ENCODE measurements around the gene CES4A.
"Not testable (repeated sequence)": the region's sequence is repeated elsewhere in the genome, so short reads cannot be mapped to it uniquely, and the experiment has no call there.

CES4A gene

DNA sequence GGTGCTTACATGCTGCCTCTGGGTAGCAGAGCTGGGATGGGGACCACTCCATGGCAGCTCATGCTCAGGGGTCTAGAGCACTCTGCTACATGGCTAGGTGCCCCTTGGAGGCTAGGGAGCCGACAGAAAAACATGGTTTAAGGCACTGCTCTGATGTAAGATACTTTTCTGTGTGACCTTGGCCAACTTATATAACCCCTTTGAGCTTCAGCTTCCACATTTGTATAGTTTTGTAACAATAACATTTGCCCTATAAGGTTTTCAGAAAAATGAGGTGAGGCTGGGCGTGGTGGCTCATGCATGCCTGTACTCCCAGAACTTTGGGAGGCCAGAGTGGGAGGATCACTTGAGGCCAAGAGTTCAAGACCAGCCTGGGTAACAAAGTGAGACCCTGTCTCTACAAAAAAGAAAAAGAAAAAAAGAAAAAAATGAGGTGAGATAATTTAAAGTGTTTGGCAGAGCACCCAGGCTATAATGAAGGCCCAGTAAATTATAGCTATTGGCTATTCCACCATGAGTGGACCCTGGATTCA lies 3.2 kb downstream of the CES4A start:
- Histone ChIP-seq H3K9ac (ENCODE audit: low read depth, low read length, poor library complexity, severe bottlenecking) (no peak overlapping the region), H4K20me1 (ENCODE audit: insufficient read depth, low read length, poor library complexity, severe bottlenecking) (no peaks in the 10 kb centered on the region), H3K79me2 (ENCODE audit: insufficient read depth, low read length) (no peaks in the 10 kb centered on the region), H3F3A (ENCODE audit: low read depth) (no peaks in the 10 kb centered on the region), H3K36me3 (ENCODE audit: insufficient read depth, low read length) (no peaks in the 10 kb centered on the region), H3K4me3 (ENCODE audit: low read length, poor library complexity, severe bottlenecking) (no peak overlapping the region), H3K4me1 (ENCODE audit: insufficient read depth, low read length, poor library complexity, severe bottlenecking) (no peaks in the 10 kb centered on the region), H2AFZ (ENCODE audit: low read length) (no peak overlapping the region), H3K4me2 (ENCODE audit: low read depth, low read length, poor library complexity, severe bottlenecking) (no peak overlapping the region), H3K9me3 (ENCODE audit: insufficient read depth, low read depth, low read length) (no peaks in the 10 kb centered on the region), H3K9me2 (replicated peaks; ENCODE audit: low read depth, low read length) (no peaks in the 10 kb centered on the region), H3K27me3 (ENCODE audit: insufficient read depth, low read length, poor library complexity, severe bottlenecking) (no peaks in the 10 kb centered on the region)
- TF ChIP-seq, protein P1, sequence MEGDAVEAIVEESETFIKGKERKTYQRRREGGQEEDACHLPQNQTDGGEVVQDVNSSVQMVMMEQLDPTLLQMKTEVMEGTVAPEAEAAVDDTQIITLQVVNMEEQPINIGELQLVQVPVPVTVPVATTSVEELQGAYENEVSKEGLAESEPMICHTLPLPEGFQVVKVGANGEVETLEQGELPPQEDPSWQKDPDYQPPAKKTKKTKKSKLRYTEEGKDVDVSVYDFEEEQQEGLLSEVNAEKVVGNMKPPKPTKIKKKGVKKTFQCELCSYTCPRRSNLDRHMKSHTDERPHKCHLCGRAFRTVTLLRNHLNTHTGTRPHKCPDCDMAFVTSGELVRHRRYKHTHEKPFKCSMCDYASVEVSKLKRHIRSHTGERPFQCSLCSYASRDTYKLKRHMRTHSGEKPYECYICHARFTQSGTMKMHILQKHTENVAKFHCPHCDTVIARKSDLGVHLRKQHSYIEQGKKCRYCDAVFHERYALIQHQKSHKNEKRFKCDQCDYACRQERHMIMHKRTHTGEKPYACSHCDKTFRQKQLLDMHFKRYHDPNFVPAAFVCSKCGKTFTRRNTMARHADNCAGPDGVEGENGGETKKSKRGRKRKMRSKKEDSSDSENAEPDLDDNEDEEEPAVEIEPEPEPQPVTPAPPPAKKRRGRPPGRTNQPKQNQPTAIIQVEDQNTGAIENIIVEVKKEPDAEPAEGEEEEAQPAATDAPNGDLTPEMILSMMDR (conservative IDR thresholded peaks at IDR 0.05; ENCODE audit: low read length), result no peak
- TF ChIP-seq EZH2phosphoT487 (IDR thresholded peaks at IDR 0.05; ENCODE audit: borderline replicate concordance), result no peak

DNA sequence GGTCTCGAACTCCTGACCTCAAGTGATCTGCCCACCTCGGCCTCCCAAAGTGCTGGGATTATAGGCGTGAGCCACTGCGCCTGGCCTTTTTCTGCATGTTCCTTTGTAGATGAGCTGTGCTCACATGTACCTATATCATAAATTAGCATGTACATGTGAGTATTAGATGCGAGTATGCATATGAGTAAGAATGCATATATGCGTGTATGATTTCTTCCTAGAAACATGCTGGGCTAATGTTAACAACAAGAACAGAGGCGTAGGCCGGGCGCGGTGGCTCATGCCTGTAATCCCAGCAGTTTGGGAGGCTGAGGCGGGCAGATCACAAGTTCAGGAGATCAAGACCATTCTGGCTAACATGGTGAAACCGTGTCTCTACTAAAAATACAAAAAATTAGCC lies 5.2 kb downstream of the CES4A start:
- not testable (repeated sequence) for H3K9me2 ChIP-seq (replicated peaks; ENCODE audit: low read depth, low read length); H3K9me3 ChIP-seq (ENCODE audit: insufficient read depth, low read depth, low read length); H2AFZ ChIP-seq (ENCODE audit: low read length); H3K4me2 ChIP-seq (ENCODE audit: low read depth, low read length, poor library complexity, severe bottlenecking); H3K36me3 ChIP-seq (ENCODE audit: insufficient read depth, low read length); H3K79me2 ChIP-seq (ENCODE audit: insufficient read depth, low read length); H3K9ac ChIP-seq (ENCODE audit: low read depth, low read length, poor library complexity, severe bottlenecking); H3K27me3 ChIP-seq (ENCODE audit: insufficient read depth, low read length, poor library complexity, severe bottlenecking); H4K20me1 ChIP-seq (ENCODE audit: insufficient read depth, low read length, poor library complexity, severe bottlenecking); H3K4me1 ChIP-seq (ENCODE audit: insufficient read depth, low read length, poor library complexity, severe bottlenecking); H3F3A ChIP-seq (ENCODE audit: low read depth); H3K4me3 ChIP-seq (ENCODE audit: low read length, poor library complexity, severe bottlenecking)

DNA sequence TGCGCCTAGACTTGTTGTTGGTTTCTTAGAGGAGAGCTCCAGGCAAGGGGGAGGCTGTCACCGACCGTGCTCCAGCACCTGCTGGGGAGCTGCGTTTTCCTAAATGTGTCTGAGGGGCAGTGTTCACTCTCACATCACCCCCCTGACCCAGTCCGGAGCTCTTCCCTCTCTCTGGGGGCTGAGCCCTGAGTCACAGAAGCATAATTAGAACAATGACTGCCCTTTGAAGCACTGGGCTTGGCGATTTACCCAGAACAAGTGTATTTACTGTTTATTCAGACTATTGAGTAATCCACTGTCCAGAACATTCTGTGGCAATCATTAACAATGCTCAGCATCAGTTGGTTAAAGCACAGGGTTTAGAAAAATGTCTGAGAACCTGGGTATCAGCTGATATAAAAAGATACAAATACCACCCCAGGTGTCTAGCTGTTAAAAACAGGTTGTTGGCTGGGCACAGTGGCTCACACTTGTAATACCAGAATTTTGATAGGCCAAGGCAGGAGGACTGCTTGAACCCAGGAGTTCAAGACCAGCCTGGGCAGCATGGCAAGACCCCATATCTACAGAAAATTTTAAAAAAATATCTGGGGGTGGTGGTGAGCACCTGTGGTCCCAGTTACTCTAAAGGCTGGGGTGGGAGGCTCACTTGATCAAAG lies 8.1 kb downstream of the CES4A start:
- Histone ChIP-seq H3F3A (ENCODE audit: low read depth) (no peaks in the 10 kb centered on the region), H3K9ac (ENCODE audit: low read depth, low read length, poor library complexity, severe bottlenecking) (no peak overlapping the region), H2AFZ (ENCODE audit: low read length) (no peak overlapping the region), H3K79me2 (ENCODE audit: insufficient read depth, low read length) (no peaks in the 10 kb centered on the region), H3K36me3 (ENCODE audit: insufficient read depth, low read length) (no peaks in the 10 kb centered on the region), H3K4me3 (ENCODE audit: low read length, poor library complexity, severe bottlenecking) (no peak overlapping the region), H3K4me1 (ENCODE audit: insufficient read depth, low read length, poor library complexity, severe bottlenecking) (no peaks in the 10 kb centered on the region), H4K20me1 (ENCODE audit: insufficient read depth, low read length, poor library complexity, severe bottlenecking) (no peaks in the 10 kb centered on the region), H3K9me3 (ENCODE audit: insufficient read depth, low read depth, low read length) (no peaks in the 10 kb centered on the region), H3K4me2 (ENCODE audit: low read depth, low read length, poor library complexity, severe bottlenecking) (no peak overlapping the region), H3K9me2 (replicated peaks; ENCODE audit: low read depth, low read length) (no peaks in the 10 kb centered on the region), H3K27me3 (ENCODE audit: insufficient read depth, low read length, poor library complexity, severe bottlenecking) (no peaks in the 10 kb centered on the region)
- TF ChIP-seq, protein P1 (conservative IDR thresholded peaks at IDR 0.05; ENCODE audit: low read length), result no peak
- no peak for TF ChIP-seq EZH2phosphoT487 (IDR thresholded peaks at IDR 0.05; ENCODE audit: borderline replicate concordance)

DNA sequence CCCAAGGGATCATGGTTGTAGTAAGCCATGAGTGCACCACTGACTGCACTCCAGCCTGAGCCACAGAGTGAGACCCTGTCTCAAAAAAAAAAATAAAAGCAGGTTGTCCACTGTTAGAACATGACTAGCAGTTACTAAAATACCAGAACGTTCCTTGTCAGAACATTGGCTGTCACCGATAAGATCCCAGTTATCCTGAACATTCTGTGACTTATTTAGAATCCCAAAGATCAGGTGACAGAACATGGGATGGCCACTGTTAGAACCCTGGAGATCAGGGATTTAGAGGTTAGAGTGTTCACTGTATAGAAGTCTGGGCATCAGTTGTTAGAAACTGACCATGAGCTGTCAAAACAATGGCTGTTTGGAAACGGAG lies 8.6 kb downstream of the CES4A start:
- no peaks in the 10 kb centered on the region for H4K20me1 ChIP-seq (ENCODE audit: insufficient read depth, low read length, poor library complexity, severe bottlenecking)
- no peaks in the 10 kb centered on the region for H3K79me2 ChIP-seq (ENCODE audit: insufficient read depth, low read length)
- no peak overlapping the region for H2AFZ ChIP-seq (ENCODE audit: low read length)
- H3K36me3 ChIP-seq (ENCODE audit: insufficient read depth, low read length), result no peaks in the 10 kb centered on the region
- no peak overlapping the region for H3K4me3 ChIP-seq (ENCODE audit: low read length, poor library complexity, severe bottlenecking)
- no peak overlapping the region for H3K4me2 ChIP-seq (ENCODE audit: low read depth, low read length, poor library complexity, severe bottlenecking)
- no peaks in the 10 kb centered on the region for H3F3A ChIP-seq (ENCODE audit: low read depth)
- H3K9me3 ChIP-seq (ENCODE audit: insufficient read depth, low read depth, low read length), result no peaks in the 10 kb centered on the region
- no peaks in the 10 kb centered on the region for H3K9me2 ChIP-seq (replicated peaks; ENCODE audit: low read depth, low read length)
- H3K4me1 ChIP-seq (ENCODE audit: insufficient read depth, low read length, poor library complexity, severe bottlenecking), result no peaks in the 10 kb centered on the region
- no peak overlapping the region for H3K9ac ChIP-seq (ENCODE audit: low read depth, low read length, poor library complexity, severe bottlenecking)
- H3K27me3 ChIP-seq (ENCODE audit: insufficient read depth, low read length, poor library complexity, severe bottlenecking), result no peaks in the 10 kb centered on the region
- TF ChIP-seq, protein P1 (conservative IDR thresholded peaks at IDR 0.05; ENCODE audit: low read length), result no peak
- TF ChIP-seq EZH2phosphoT487 (IDR thresholded peaks at IDR 0.05; ENCODE audit: borderline replicate concordance), result no peak

Measured in Loucy (cell line).